Left lung (tissue), 14 donors: ENCODE data around the gene RTP1. TPM values are rescaled to one million over a fixed set of nuclear protein-coding genes. Genes with fewer than 3 reads are reported as not detected.

ENCODE experiments used
- ATAC-seq: fragments of 200-7000 bp; cut with Tn5 transposase; one replicate; pipeline ENCODE4 v1.9.1; 2020; ENCODE audit warnings: moderate library complexity
- DNase-seq, 4 donors: peaks; one replicate each; pipeline ENCODE4 v3.0.0-alpha.2; 2013 to 2020
- H3K27ac ChIP-seq, 2 donors: fragments of 200-600 bp; sonication (generic) in 1 of 2; one replicate each; pipeline versions ENCODE4 v1.5.0 to v1.8.0; 2020 to 2021
- H3K27me3 ChIP-seq, 2 donors: fragments of 200-600 bp; sonication (generic) in 1 of 2; one replicate each; pipeline versions ENCODE4 v1.5.0 to v1.8.0; 2020 to 2021
- H3K36me3 ChIP-seq, 2 donors: fragments of 200-600 bp; sonication (generic) in 1 of 2; one replicate each; pipeline versions ENCODE4 v1.5.0 to v1.8.0; 2020 to 2021
- H3K4me1 ChIP-seq, 2 donors: fragments of 200-600 bp; one replicate each; pipeline ENCODE4 v1.8.0; 2021
- H3K4me3 ChIP-seq, 2 donors: fragments of 200-600 bp; sonication (generic) in 1 of 2; one replicate each; pipeline versions ENCODE4 v1.5.0 to v1.8.0; 2020 to 2021; ENCODE audit warnings: mild to moderate bottlenecking in 1 of 2
- H3K9me3 ChIP-seq, 2 donors: fragments of 200-600 bp; sonication (generic) in 1 of 2; one replicate each; pipeline versions ENCODE4 v1.5.0 to v1.8.0; 2020 to 2021
- CTCF ChIP-seq, 2 donors: fragments of 200-600 bp; sonication (generic) in 1 of 2; IDR thresholded peaks; one replicate each; pipeline versions ENCODE4 v1.5.0 to v1.8.0; 2021; ENCODE audit warnings: antibody characterized with exemption in 2 of 2
- intact Hi-C, 2 donors: fragments of 100-400 bp; cut with DNase I; formaldehyde crosslinking; loops; one replicate each; pipeline versions ENCODE4 v1.11.2 to v1.14.2; 2022
- long read RNA-seq, 12 donors: library from polyadenylated mRNA in 2 of 12; unstranded in 2 of 12; transcript quantifications; one replicate each; pipeline ENCODE4 v2.0.0 and lab custom pipeline, GENCODE V29; 2019 to 2026
- polyA plus RNA-seq, 6 donors: library from polyadenylated mRNA; unstranded; fragments of 120-200 nt; gene quantifications; one replicate each; pipeline ENCODE4 v1.2.1, GENCODE V29; 2013; ENCODE audit not compliant: insufficient read length in 6 of 6
- total RNA-seq, 2 donors: library from RNA; stranded (reverse); fragmentation: NEBNext Ultra II Directional; extraction: Animal tissue kit (Norgen Biotek cat#: 25700); gene quantifications; one replicate each; pipeline ENCODE4 v1.2.1, GENCODE V29; 2021
- donor health status: DM: no; HTN: yes; CAD: no.
- donor health status: DM: no; HTN: no; CAD: no.

Gene RTP1
- total RNA-seq (not detected), polyA plus RNA-seq (not detected)
- long read RNA-seq, donor 1, result 0 reads
- long read RNA-seq, donor 2, result 0 reads
- long read RNA-seq, donor 3, result 0 reads
- long read RNA-seq, donor 4, result 0 reads
- long read RNA-seq, donor 5, result 0 reads
- long read RNA-seq, donor 6, result 0 reads
- long read RNA-seq, donor 7, result 0 reads
- long read RNA-seq, donor 8, result 0 reads
- long read RNA-seq, donor 9, result 0 reads
- long read RNA-seq, donor 10, partial matches to known transcripts, result 0 of 1 reads
- long read RNA-seq, donor 10, other reads (novel, unspliced or antisense), result 1 of 1 reads
- long read RNA-seq, donor 11, result 0 reads
- long read RNA-seq, donor 12, result 0 reads

- ATAC-seq, result no peak
- H3K27ac ChIP-seq, result no peak within 1 kb of the TSS
- no peaks in the 10 kb centered on the region for H3K4me1 ChIP-seq
- H3K9me3 ChIP-seq, result no peaks in the 10 kb centered on the region
- peaks cover 0 to 4% of the 10 kb centered on the region in 2 donors for H3K27me3 ChIP-seq
- no peaks in the 10 kb centered on the region for H3K36me3 ChIP-seq
- intact Hi-C loops, result no loop called here
- TF ChIP-seq CTCF (IDR thresholded peaks at IDR 0.05), result no peak
- H3K4me3 ChIP-seq, result no peak within 1 kb of the TSS
- DNase-seq, result no peak
Measured at GRCh38 chr3:187197335-187197649, at the start of gene RTP1. Gene RTP1 (plus strand): TSS chr3:187197486. CDS start chr3:187197516, 30 bp downstream.

- Histone ChIP-seq H3K27me3 (no peaks in the 10 kb centered on the region), H3K9me3 (peaks cover 0 to 3% of the 10 kb centered on the region in 2 donors), H3K4me3 (no peak overlapping the region), H3K36me3 (no peaks in the 10 kb centered on the region), H3K27ac (no peak overlapping the region), H3K4me1 (no peaks in the 10 kb centered on the region)
- ATAC-seq (no peak), DNase-seq (no peak)
- intact Hi-C loops, result no loop called here
- no peak for TF ChIP-seq CTCF (IDR thresholded peaks at IDR 0.05)
Measured at GRCh38 chr3:187150186-187150585, 47.1 kb upstream of the RTP1 start.

- H3K9me3 ChIP-seq, result no peaks in the 10 kb centered on the region
- DNase-seq (no peak), ATAC-seq (no peak)
- H3K27me3 ChIP-seq, result no peaks in the 10 kb centered on the region
- H3K4me3 ChIP-seq, result no peak overlapping the region
- TF ChIP-seq CTCF (IDR thresholded peaks at IDR 0.05), result no peak
- intact Hi-C loops, result no loop called here
- no peaks in the 10 kb centered on the region for H3K4me1 ChIP-seq
- H3K27ac ChIP-seq, result no peak overlapping the region
- no peaks in the 10 kb centered on the region for H3K36me3 ChIP-seq
Measured at GRCh38 chr3:187150599-187150998, 46.7 kb upstream of the RTP1 start.

GRCh38 chr3:187161556-187161955 is 35.7 kb upstream of the RTP1 start:
- no peaks in the 10 kb centered on the region for H3K4me1 ChIP-seq
- no peak for TF ChIP-seq CTCF (IDR thresholded peaks at IDR 0.05)
- H3K27me3 ChIP-seq, result no peaks in the 10 kb centered on the region
- no peak overlapping the region for H3K4me3 ChIP-seq
- intact Hi-C loops, result loop anchor here in 1 of 2 donors (5.0 to 10.0 kb wide), 2 partner anchors 47 to 314 kb away; no protein-coding TSS in a partner anchor
- H3K27ac ChIP-seq, result no peak overlapping the region
- DNase-seq (no peak), ATAC-seq (no peak)
- H3K36me3 ChIP-seq, result no peaks in the 10 kb centered on the region
- H3K9me3 ChIP-seq, result peaks cover 0 to 4% of the 10 kb centered on the region in 2 donors

GRCh38 chr3:187162265-187162953 is 34.9 kb upstream of the RTP1 start:
- intact Hi-C loops, result loop anchor here in 1 of 2 donors (5.0 to 10.0 kb wide), 2 partner anchors 48 to 315 kb away; no protein-coding TSS in a partner anchor
- Histone ChIP-seq H3K36me3 (no peaks in the 10 kb centered on the region), H3K27me3 (no peaks in the 10 kb centered on the region), H3K4me3 (no peak overlapping the region), H3K4me1 (no peaks in the 10 kb centered on the region), H3K9me3 (peaks cover 0 to 4% of the 10 kb centered on the region in 2 donors), H3K27ac (no peak overlapping the region)
- no peak for TF ChIP-seq CTCF (IDR thresholded peaks at IDR 0.05)
- no peak for DNase-seq
- no peak for ATAC-seq
